ENCODE data around the gene KPNA1. TPM values are rescaled to one million over a fixed set of nuclear protein-coding genes. Genes with fewer than 3 reads are reported as not detected.

KPNA1 gene
- polyA plus RNA-seq, 4 donors, result 10.5 to 33.0 (median 11.9) TPM

GRCh38 chr3:122391681-122392446, 122.9 kb downstream of the KPNA1 start:
- Histone ChIP-seq H3K27me3 (ENCODE audit: control insufficient read depth in 3 of 3, insufficient read depth in 3 of 3, low read length in 3 of 3) (no peaks in the 10 kb centered on the region), H3K9me3 (ENCODE audit: control insufficient read depth in 2 of 2, insufficient read depth in 1 of 2, low read depth in 1 of 2, low read length in 1 of 2) (no peaks in the 10 kb centered on the region), H3K4me3 (ENCODE audit: low read depth in 1 of 3, low read length in 3 of 3) (peak overlapping the region in 1 of 3 donors; percentile 7), H3K4me1 (ENCODE audit: control insufficient read depth in 3 of 3, insufficient read depth in 2 of 3, low read depth in 1 of 3, low read length in 2 of 3) (peaks cover 0 to 2% (median 0%) of the 10 kb centered on the region in 3 donors), H3K27ac (ENCODE audit: low read depth in 1 of 3, low read length in 2 of 3) (no peak overlapping the region), H3K36me3 (ENCODE audit: control insufficient read depth in 3 of 3, insufficient read depth in 2 of 3, low read depth in 1 of 3, low read length in 3 of 3) (peaks cover 0 to 5% (median 0%) of the 10 kb centered on the region in 3 donors)
- DNase-seq (no peak), FAIRE-seq (no peak)
- WGBS, 3 donors, result 16 to 67% (median 32%) methylated on average over 2 of the region's 2 CpGs

- 60 to 70% (median 68%) methylated on average over 4 of the region's 4 CpGs for WGBS, 3 donors
- FAIRE-seq (no peak), DNase-seq (no peak)
- Histone ChIP-seq H3K4me3 (ENCODE audit: low read depth in 1 of 3, low read length in 3 of 3) (no peak overlapping the region), H3K9me3 (ENCODE audit: control insufficient read depth in 2 of 2, insufficient read depth in 1 of 2, low read depth in 1 of 2, low read length in 1 of 2) (no peaks in the 10 kb centered on the region), H3K4me1 (ENCODE audit: control insufficient read depth in 3 of 3, insufficient read depth in 2 of 3, low read depth in 1 of 3, low read length in 2 of 3) (peaks cover 0 to 2% (median 0%) of the 10 kb centered on the region in 3 donors), H3K27me3 (ENCODE audit: control insufficient read depth in 3 of 3, insufficient read depth in 3 of 3, low read length in 3 of 3) (no peaks in the 10 kb centered on the region), H3K27ac (ENCODE audit: low read depth in 1 of 3, low read length in 2 of 3) (no peak overlapping the region), H3K36me3 (ENCODE audit: control insufficient read depth in 3 of 3, insufficient read depth in 2 of 3, low read depth in 1 of 3, low read length in 3 of 3) (peaks cover 0 to 9% (median 0%) of the 10 kb centered on the region in 3 donors)
Measured at GRCh38 chr3:122390665-122391064, 124.1 kb downstream of the KPNA1 start.

GRCh38 chr3:122389892-122390291, 124.8 kb downstream of the KPNA1 start:
- Histone ChIP-seq H3K27ac (ENCODE audit: low read depth in 1 of 3, low read length in 2 of 3) (no peak overlapping the region), H3K36me3 (ENCODE audit: control insufficient read depth in 3 of 3, insufficient read depth in 2 of 3, low read depth in 1 of 3, low read length in 3 of 3) (peaks cover 0 to 9% (median 0%) of the 10 kb centered on the region in 3 donors), H3K27me3 (ENCODE audit: control insufficient read depth in 3 of 3, insufficient read depth in 3 of 3, low read length in 3 of 3) (no peaks in the 10 kb centered on the region), H3K4me3 (ENCODE audit: low read depth in 1 of 3, low read length in 3 of 3) (no peak overlapping the region), H3K4me1 (ENCODE audit: control insufficient read depth in 3 of 3, insufficient read depth in 2 of 3, low read depth in 1 of 3, low read length in 2 of 3) (peaks cover 0 to 2% (median 0%) of the 10 kb centered on the region in 3 donors), H3K9me3 (ENCODE audit: control insufficient read depth in 2 of 2, insufficient read depth in 1 of 2, low read depth in 1 of 2, low read length in 1 of 2) (no peaks in the 10 kb centered on the region)
- DNase-seq (no peak), FAIRE-seq (no peak)
- WGBS, 3 donors, result 83 to 89% (median 83%) methylated on average over 4 of the region's 4 CpGs

- Histone ChIP-seq H3K9me3 (ENCODE audit: control insufficient read depth in 2 of 2, insufficient read depth in 1 of 2, low read depth in 1 of 2, low read length in 1 of 2) (no peaks in the 10 kb centered on the region), H3K36me3 (ENCODE audit: control insufficient read depth in 3 of 3, insufficient read depth in 2 of 3, low read depth in 1 of 3, low read length in 3 of 3) (peaks cover 0 to 9% (median 0%) of the 10 kb centered on the region in 3 donors), H3K4me3 (ENCODE audit: low read depth in 1 of 3, low read length in 3 of 3) (no peak overlapping the region), H3K27me3 (ENCODE audit: control insufficient read depth in 3 of 3, insufficient read depth in 3 of 3, low read length in 3 of 3) (no peaks in the 10 kb centered on the region), H3K27ac (ENCODE audit: low read depth in 1 of 3, low read length in 2 of 3) (no peak overlapping the region), H3K4me1 (ENCODE audit: control insufficient read depth in 3 of 3, insufficient read depth in 2 of 3, low read depth in 1 of 3, low read length in 2 of 3) (peaks cover 0 to 2% (median 0%) of the 10 kb centered on the region in 3 donors)
- DNase-seq (no peak), FAIRE-seq (no peak)
Measured at GRCh38 chr3:122389197-122389596, 125.5 kb downstream of the KPNA1 start.

- H3K9me3 ChIP-seq (ENCODE audit: control insufficient read depth in 2 of 2, insufficient read depth in 1 of 2, low read depth in 1 of 2, low read length in 1 of 2), result no peaks in the 10 kb centered on the region
- peaks cover 0 to 4% (median 0%) of the 10 kb centered on the region in 3 donors for H3K36me3 ChIP-seq (ENCODE audit: control insufficient read depth in 3 of 3, insufficient read depth in 2 of 3, low read depth in 1 of 3, low read length in 3 of 3)
- no peaks in the 10 kb centered on the region for H3K4me1 ChIP-seq (ENCODE audit: control insufficient read depth in 3 of 3, insufficient read depth in 2 of 3, low read depth in 1 of 3, low read length in 2 of 3)
- DNase-seq, result no peak
- H3K27me3 ChIP-seq (ENCODE audit: control insufficient read depth in 3 of 3, insufficient read depth in 3 of 3, low read length in 3 of 3), result no peaks in the 10 kb centered on the region
- no peak overlapping the region for H3K4me3 ChIP-seq (ENCODE audit: low read depth in 1 of 3, low read length in 3 of 3)
- no peak overlapping the region for H3K27ac ChIP-seq (ENCODE audit: low read depth in 1 of 3, low read length in 2 of 3)
- 80 to 88% (median 88%) methylated on average over 3 of the region's 3 CpGs for WGBS, 3 donors
- no peak for FAIRE-seq
Measured at GRCh38 chr3:122387709-122388108, 127.0 kb downstream of the KPNA1 start.

- no peak for FAIRE-seq
Measured at GRCh38 chr3:122383771-122384697, 130.7 kb downstream of the KPNA1 start, which contains the start of gene FAM162A. FAM162A (plus strand) TSS chr3:122384182; CDS start chr3:122384266, 84 bp downstream.

DNA sequence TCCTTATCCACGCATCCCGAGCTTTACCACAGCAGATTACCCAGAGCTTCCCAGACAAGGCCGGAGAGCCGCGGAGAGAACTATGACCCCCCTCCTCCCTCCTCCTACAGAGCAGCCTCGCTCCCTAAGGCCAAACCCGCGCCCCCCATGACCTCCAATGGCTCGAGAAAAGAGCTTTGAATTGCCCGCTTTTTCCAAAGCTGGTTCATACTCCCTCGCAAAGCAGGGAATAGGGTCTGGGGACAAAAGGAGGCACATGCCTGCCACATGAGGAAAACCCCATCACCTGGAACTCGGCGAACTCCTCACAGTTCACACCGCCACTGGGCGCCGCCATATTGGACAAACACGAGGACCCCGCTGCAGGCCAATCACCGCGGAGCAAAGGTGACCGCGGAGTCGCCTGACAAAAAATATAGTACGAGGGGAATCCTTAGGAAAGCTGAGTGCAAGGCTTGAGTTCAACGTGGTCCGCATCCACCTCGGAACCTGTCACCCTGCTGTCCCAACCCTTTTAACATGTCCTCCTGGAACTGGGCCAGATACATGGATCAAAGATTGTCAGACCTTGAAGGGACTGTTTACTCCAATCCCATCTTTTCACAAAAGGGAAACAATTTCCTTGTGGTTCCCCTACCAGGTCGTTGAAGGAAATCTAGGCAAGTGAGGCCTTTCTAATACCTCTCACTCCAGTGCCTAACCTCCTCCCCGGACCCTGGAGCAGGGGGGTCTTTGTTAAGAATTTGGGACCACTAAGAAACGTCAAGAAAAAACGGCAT, 131.7 kb downstream of the KPNA1 start, which contains the start of gene MIX23:
Gene MIX23, minus strand, starts transcription at position 344 of the 779 bp plus-strand sequence. Its CDS starts 7 bp downstream, at position 337.
- FAIRE-seq (no peak), DNase-seq (peak; percentile 90 to 93)
- H3K27me3 ChIP-seq (ENCODE audit: control insufficient read depth in 3 of 3, insufficient read depth in 3 of 3, low read length in 3 of 3), result no peaks in the 10 kb centered on the region
- no peaks in the 10 kb centered on the region for H3K9me3 ChIP-seq (ENCODE audit: control insufficient read depth in 2 of 2, insufficient read depth in 1 of 2, low read depth in 1 of 2, low read length in 1 of 2)
- H3K27ac ChIP-seq (ENCODE audit: low read depth in 1 of 3, low read length in 2 of 3), result peak within 1 kb of the TSS; percentile 85 to 95 (median 94)
- peaks cover 0 to 4% (median 0%) of the 10 kb centered on the region in 3 donors for H3K36me3 ChIP-seq (ENCODE audit: control insufficient read depth in 3 of 3, insufficient read depth in 2 of 3, low read depth in 1 of 3, low read length in 3 of 3)
- H3K4me1 ChIP-seq (ENCODE audit: control insufficient read depth in 3 of 3, insufficient read depth in 2 of 3, low read depth in 1 of 3, low read length in 2 of 3), result peaks cover 0 to 2% (median 0%) of the 10 kb centered on the region in 3 donors
- 0 to 1% (median 0%) methylated on average over 31 of the region's 31 CpGs for WGBS, 3 donors
- peak within 1 kb of the TSS; percentile 72 to 83 (median 81) for H3K4me3 ChIP-seq (ENCODE audit: low read depth in 1 of 3, low read length in 3 of 3)

More at GRCh38 chr3:122383771-122384697, 130.7 kb downstream of the KPNA1 start, which contains the start of gene FAM162A:
- no peaks in the 10 kb centered on the region for H3K9me3 ChIP-seq (ENCODE audit: control insufficient read depth in 2 of 2, insufficient read depth in 1 of 2, low read depth in 1 of 2, low read length in 1 of 2)
- peaks cover 0 to 4% (median 0%) of the 10 kb centered on the region in 3 donors for H3K36me3 ChIP-seq (ENCODE audit: control insufficient read depth in 3 of 3, insufficient read depth in 2 of 3, low read depth in 1 of 3, low read length in 3 of 3)
- H3K27me3 ChIP-seq (ENCODE audit: control insufficient read depth in 3 of 3, insufficient read depth in 3 of 3, low read length in 3 of 3), result no peaks in the 10 kb centered on the region
- H3K4me3 ChIP-seq (ENCODE audit: low read depth in 1 of 3, low read length in 3 of 3), result peak within 1 kb of the TSS; percentile 72 to 83 (median 81)
- WGBS, 3 donors, result 0 to 1% (median 0%) methylated on average over 33 to 52 of the region's 52 CpGs
- peak; percentile 94 to 99 for DNase-seq
- H3K27ac ChIP-seq (ENCODE audit: low read depth in 1 of 3, low read length in 2 of 3), result peak within 1 kb of the TSS; percentile 85 to 95 (median 94)
- H3K4me1 ChIP-seq (ENCODE audit: control insufficient read depth in 3 of 3, insufficient read depth in 2 of 3, low read depth in 1 of 3, low read length in 2 of 3), result peaks cover 0 to 2% (median 0%) of the 10 kb centered on the region in 3 donors

Measured in small intestine (tissue), 7 donors.